ENCODE measurements around the gene PROCR. TPM values are rescaled to one million over a fixed set of nuclear protein-coding genes. Genes with fewer than 3 reads are reported as not detected.
"Not testable (repeated sequence)": the region's sequence is repeated elsewhere in the genome, so short reads cannot be mapped to it uniquely, and the experiment has no call there.

The PROCR gene
- total RNA-seq, 4 donors from 2014 or later = 18.3 to 74.7 (median 38.1) TPM

DNA sequence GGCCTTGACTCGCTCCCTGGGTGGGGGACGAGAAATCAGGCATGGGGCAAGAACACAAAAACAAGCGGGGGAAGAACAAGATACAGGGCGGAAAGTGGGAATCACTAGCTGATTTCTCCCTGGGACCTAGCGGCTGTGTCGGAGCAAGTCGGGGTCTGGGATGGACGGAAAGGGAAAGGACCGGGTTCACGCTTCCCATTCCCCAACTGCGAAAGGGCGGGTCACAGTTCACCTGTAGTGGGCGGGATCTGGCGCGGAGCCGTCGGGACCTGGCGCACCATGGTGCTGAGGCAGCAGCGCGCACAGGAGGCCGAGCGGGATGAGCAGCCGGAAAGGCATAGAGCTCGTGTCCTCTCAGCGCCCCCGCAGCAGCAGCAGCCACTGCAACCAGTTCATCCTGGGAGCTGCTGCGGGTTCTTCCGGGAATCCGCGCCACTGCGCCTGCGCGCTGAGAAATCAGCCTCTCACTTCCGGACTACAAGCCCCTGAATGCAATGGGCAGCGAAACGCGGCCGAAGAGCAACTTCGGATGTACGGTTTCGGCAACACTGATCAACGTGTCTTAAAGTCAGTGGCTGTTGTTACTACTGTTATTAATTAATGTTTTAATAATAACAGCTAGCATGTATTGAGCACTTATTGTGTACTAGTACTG, 24.8 kb upstream of the PROCR start, which contains the start of gene EDEM2:
Gene EDEM2, minus strand, starts transcription at position 417 of the 655 bp plus-strand sequence. Its CDS starts 78 bp downstream, at position 339.
- H3K27me3 ChIP-seq = no peaks in the 10 kb centered on the region
- TF ChIP-seq EP300 (IDR thresholded peaks at IDR 0.05) (no peak), POLR2A (IDR thresholded peaks at IDR 0.05; ENCODE audit: low read depth) (no peak), POLR2AphosphoS5 (IDR thresholded peaks at IDR 0.05) (peak; percentile 92 to 93)
- TF ChIP-seq, protein P1, sequence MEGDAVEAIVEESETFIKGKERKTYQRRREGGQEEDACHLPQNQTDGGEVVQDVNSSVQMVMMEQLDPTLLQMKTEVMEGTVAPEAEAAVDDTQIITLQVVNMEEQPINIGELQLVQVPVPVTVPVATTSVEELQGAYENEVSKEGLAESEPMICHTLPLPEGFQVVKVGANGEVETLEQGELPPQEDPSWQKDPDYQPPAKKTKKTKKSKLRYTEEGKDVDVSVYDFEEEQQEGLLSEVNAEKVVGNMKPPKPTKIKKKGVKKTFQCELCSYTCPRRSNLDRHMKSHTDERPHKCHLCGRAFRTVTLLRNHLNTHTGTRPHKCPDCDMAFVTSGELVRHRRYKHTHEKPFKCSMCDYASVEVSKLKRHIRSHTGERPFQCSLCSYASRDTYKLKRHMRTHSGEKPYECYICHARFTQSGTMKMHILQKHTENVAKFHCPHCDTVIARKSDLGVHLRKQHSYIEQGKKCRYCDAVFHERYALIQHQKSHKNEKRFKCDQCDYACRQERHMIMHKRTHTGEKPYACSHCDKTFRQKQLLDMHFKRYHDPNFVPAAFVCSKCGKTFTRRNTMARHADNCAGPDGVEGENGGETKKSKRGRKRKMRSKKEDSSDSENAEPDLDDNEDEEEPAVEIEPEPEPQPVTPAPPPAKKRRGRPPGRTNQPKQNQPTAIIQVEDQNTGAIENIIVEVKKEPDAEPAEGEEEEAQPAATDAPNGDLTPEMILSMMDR (IDR thresholded peaks at IDR 0.05) = no peak
- H3K36me3 ChIP-seq = peaks cover 2 to 28% (median 20%) of the 10 kb centered on the region in 4 donors
- H3K4me3 ChIP-seq = peak within 1 kb of the TSS; percentile 70 to 83 (median 79)
- H3K27ac ChIP-seq (replicated peaks in 1 of 4) = peak within 1 kb of the TSS; percentile 72 to 87 (median 78)
- H3K4me1 ChIP-seq = peaks cover 12 to 32% (median 30%) of the 10 kb centered on the region in 4 donors
- intact Hi-C loops (cut with DNase I) = loop anchor here (10.0 kb wide), 1 partner anchor 308 kb away; the partner anchor contains the start of gene CEP250
- H3K9me3 ChIP-seq = no peaks in the 10 kb centered on the region
- 0% methylated on average over 24 of the region's 42 CpGs for WGBS
- peak; percentile 98 for DNase-seq (ENCODE audit: extremely low spot score)

DNA sequence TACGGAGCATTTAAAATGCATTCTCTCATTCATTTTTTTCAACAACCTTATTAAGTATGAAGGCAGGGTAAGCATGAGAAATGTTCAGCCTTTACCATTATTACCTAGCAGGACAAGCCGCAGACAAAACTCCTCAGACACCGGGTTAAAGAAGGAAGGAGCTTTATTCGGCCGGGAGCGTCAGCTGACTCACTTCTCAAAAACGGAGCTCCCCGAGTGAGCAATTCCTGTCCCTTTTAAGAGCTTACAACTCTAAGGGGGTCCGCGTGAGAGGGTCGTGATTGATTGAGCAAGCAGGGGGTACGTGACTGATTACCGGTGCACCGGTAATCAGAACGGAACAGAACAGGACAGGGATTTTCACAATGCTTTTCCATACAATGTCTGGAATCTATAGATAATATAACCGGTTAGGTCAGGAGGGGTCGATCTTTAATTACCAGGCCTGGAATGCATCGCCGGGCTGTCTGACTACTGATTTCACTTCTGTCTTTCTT, 24.2 kb upstream of the PROCR start:
- Histone ChIP-seq H3K27ac (replicated peaks in 1 of 4) (peak overlapping the region; percentile 72 to 87 (median 78)), H3K4me1 (peaks cover 12 to 32% (median 30%) of the 10 kb centered on the region in 4 donors), H3K36me3 (peaks cover 0 to 22% (median 14%) of the 10 kb centered on the region in 4 donors), H3K4me3 (peak overlapping the region; percentile 70 to 83 (median 79))
- H3K9me3 ChIP-seq; H3K27me3 ChIP-seq; DNase-seq (ENCODE audit: extremely low spot score): not testable (repeated sequence)
- intact Hi-C loops (cut with DNase I) = loop anchor here (10.0 kb wide), 1 partner anchor 307 kb away; the partner anchor contains the start of gene CEP250
- 2% methylated on average over 19 of the region's 19 CpGs for WGBS

DNA sequence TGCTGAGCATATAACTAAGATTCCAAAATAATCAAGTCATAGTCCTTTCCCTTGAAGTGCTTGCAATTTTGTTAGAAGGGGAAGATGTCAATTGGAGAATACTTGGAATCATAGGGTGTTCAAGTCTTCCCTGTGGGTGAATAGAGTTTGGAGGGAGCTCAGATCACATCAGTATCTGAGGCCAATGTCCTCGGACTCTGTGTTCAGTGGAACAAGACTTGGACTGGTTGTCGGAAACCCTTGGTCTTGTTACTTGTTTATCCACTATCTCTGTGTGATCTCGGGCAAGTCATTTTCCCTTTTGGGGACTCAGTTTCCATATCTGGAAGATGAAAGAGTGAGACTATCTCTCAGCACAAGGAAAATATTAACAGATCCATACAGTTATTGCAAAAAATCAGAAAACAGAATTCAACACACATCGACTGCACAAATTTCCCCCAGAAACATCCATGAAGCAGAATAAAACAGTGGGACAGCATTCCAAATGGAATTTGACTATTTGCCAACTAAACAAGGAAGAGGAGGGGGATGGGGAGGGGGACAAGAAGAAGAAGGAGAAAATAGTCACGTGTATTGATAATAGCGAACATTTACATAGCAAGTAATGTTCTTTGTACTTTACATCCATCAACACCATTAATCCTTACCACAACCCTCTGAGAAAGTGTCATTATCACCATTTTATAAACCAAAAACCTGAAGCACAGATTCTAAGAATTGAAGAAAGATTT, 20.9 kb upstream of the PROCR start:
- H3K4me1 ChIP-seq = peaks cover 7 to 18% (median 16%) of the 10 kb centered on the region in 4 donors
- no peak overlapping the region for H3K27ac ChIP-seq (replicated peaks in 1 of 4)
- no peak for TF ChIP-seq POLR2AphosphoS5 (IDR thresholded peaks at IDR 0.05)
- TF ChIP-seq EP300 (IDR thresholded peaks at IDR 0.05) = no peak
- TF ChIP-seq, protein P1 (IDR thresholded peaks at IDR 0.05) = no peak
- no peak for TF ChIP-seq POLR2A (IDR thresholded peaks at IDR 0.05; ENCODE audit: low read depth)
- intact Hi-C loops (cut with DNase I) = no loop called here
- no peak overlapping the region for H3K4me3 ChIP-seq
- H3K9me3 ChIP-seq = no peaks in the 10 kb centered on the region
- WGBS = 83% methylated on average over 6 of the region's 6 CpGs
- H3K36me3 ChIP-seq = no peaks in the 10 kb centered on the region
- DNase-seq (ENCODE audit: extremely low spot score) = no peak
- H3K27me3 ChIP-seq = no peaks in the 10 kb centered on the region

DNA sequence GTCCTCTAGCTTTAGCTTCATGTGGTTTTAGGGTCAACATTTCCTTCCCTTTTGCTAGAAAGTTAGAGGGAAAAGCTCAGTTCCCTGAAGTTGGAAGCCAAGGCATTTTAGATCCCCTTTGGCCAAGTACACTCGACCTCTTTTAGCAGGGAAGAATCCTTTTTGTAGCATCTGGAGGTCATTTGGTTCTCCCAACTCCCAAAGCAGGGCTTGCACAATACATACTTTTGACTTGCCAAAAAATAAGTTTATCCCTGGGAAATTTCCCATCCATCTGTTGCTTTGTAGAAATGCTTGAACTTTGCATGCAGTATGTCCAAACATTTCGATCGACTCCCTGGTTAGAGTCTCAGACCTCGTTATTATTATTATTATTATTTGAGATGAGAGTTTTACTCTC, 20.1 kb upstream of the PROCR start:
- Histone ChIP-seq H3K9me3 (no peaks in the 10 kb centered on the region), H3K4me3 (no peak overlapping the region), H3K27me3 (no peaks in the 10 kb centered on the region), H3K36me3 (no peaks in the 10 kb centered on the region), H3K27ac (replicated peaks in 1 of 4) (peak overlapping the region in 2 of 4 donors; percentile 44 to 63), H3K4me1 (peaks cover 0 to 11% (median 9%) of the 10 kb centered on the region in 4 donors)
- peak; percentile 4 to 46 for TF ChIP-seq POLR2AphosphoS5 (IDR thresholded peaks at IDR 0.05)
- TF ChIP-seq EP300 (IDR thresholded peaks at IDR 0.05) = no peak
- intact Hi-C loops (cut with DNase I) = no loop called here
- WGBS = 71% methylated on average over 4 of the region's 4 CpGs
- DNase-seq (ENCODE audit: extremely low spot score) = no peak

DNA sequence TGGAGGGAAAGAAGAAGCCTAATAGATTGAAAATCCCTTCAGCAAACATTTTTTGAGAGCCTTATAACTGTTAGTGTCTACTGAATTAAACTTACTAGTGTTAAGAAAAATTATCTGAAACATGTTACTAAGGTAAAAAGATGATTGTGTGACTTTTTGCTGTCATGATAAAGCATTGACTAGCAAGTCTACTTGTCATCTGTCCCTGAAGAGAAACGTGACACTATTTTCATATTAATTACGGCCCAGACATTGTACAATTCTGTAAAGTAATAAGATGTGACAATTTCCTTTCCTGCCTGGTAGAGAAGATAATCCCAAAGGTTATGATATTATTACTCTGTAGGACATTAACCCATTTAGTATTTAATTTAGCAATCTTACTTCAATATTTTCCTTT, 15.9 kb upstream of the PROCR start:
- H3K4me3 ChIP-seq = no peak overlapping the region
- TF ChIP-seq POLR2A (IDR thresholded peaks at IDR 0.05; ENCODE audit: low read depth) = no peak
- TF ChIP-seq, protein P1 (IDR thresholded peaks at IDR 0.05) = no peak
- no peaks in the 10 kb centered on the region for H3K27me3 ChIP-seq
- no peak overlapping the region for H3K27ac ChIP-seq (replicated peaks in 1 of 4)
- no peaks in the 10 kb centered on the region for H3K9me3 ChIP-seq
- H3K36me3 ChIP-seq = no peaks in the 10 kb centered on the region
- 88% methylated on average over 2 of the region's 2 CpGs for WGBS
- DNase-seq (ENCODE audit: extremely low spot score) = no peak
- intact Hi-C loops (cut with DNase I) = no loop called here
- H3K4me1 ChIP-seq = no peaks in the 10 kb centered on the region

All from esophagus muscularis mucosa (tissue), 4 donors.